Measurements from ENCODE around the gene SLC25A21.
"Not testable (repeated sequence)": the region's sequence is repeated elsewhere in the genome, so short reads cannot be mapped to it uniquely, and the experiment has no call there.

Gene SLC25A21

DNA sequence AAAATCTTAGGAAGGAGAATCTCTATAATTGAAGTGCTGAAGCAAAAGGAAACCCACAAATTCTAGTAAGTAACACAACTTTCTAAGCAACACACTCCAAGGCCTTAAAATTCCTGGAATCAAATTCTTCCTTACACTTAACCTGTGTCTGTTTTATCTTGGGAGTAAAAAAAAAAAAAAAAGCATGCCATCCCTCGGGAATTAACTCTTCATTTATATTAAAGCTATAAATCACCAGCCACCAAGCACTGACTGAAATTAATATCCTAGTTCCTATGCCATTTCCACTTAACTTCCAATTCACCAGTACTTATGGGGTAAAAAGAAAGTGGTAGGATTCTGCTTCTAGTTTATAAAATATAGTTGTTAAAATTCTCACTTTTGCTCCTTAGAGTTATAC, 238.1 kb downstream of the SLC25A21 start:
- DNase-seq (ENCODE audit: low read depth) = no peak
- H3K4me3 ChIP-seq (ENCODE audit: low read depth, low read length) = no peak overlapping the region

DNA sequence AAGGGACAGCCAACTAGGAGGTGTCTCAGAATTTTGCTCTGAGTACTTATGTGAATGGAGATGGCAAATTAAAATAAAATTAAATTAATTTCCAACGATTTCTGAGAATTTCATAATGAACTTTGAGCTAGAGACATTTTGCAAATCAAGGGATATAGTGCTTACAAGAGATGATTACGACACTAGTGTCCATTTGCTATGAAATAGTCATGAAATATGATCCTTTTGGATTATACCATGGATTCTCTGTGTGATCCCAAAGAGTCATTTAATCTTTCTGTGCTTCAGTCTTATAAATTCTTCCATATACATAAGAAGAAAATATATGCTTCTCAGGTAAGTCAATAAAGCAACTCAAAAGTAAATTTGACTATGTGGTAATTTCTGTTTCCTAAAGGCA, 240.6 kb downstream of the SLC25A21 start:
- no peak for DNase-seq (ENCODE audit: low read depth)
- H3K4me3 ChIP-seq (ENCODE audit: low read depth, low read length) = no peak overlapping the region

- no peak overlapping the region for H3K4me3 ChIP-seq (ENCODE audit: low read depth, low read length)
Measured at GRCh38 chr14:36928432-36928831, 244.0 kb downstream of the SLC25A21 start.

GRCh38 chr14:36925094-36925493, 247.3 kb downstream of the SLC25A21 start:
- DNase-seq (ENCODE audit: low read depth) = no peak
- H3K4me3 ChIP-seq (ENCODE audit: low read depth, low read length) = no peak overlapping the region

More at GRCh38 chr14:36928432-36928831, 244.0 kb downstream of the SLC25A21 start:
- no peak for DNase-seq (ENCODE audit: low read depth)

GRCh38 chr14:36916668-36917067, 255.7 kb downstream of the SLC25A21 start:
- no peak for DNase-seq (ENCODE audit: low read depth)
- no peak overlapping the region for H3K4me3 ChIP-seq (ENCODE audit: low read depth, low read length)

GRCh38 chr14:36915081-36915480, 257.3 kb downstream of the SLC25A21 start:
- DNase-seq (ENCODE audit: low read depth) = no peak

GRCh38 chr14:36910578-36910977, 261.8 kb downstream of the SLC25A21 start:
- DNase-seq (ENCODE audit: low read depth) = no peak
- no peak overlapping the region for H3K4me3 ChIP-seq (ENCODE audit: low read depth, low read length)

More at GRCh38 chr14:36915081-36915480, 257.3 kb downstream of the SLC25A21 start:
- no peak overlapping the region for H3K4me3 ChIP-seq (ENCODE audit: low read depth, low read length)

GRCh38 chr14:36905272-36905888, 267.0 kb downstream of the SLC25A21 start:
- DNase-seq (ENCODE audit: low read depth) = no peak
- no peak overlapping the region for H3K4me3 ChIP-seq (ENCODE audit: low read depth, low read length)

DNA sequence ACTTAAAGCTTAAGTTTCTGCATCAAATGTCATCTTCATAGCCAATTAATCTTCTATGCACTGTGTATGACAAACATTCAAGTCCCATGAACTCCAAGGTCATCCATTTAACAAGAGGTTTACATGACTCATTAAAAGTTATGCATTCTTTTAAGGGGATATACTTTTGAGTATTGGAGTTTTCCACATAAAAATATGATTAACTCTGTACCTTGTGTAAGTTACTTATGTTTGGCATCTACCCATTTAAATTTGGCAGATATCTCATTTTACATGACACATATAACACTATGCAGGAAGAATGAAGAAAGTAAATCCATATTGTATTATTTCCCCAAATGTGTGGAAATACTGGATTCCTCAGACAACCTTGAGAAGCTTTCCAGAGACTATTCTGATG, 270.5 kb downstream of the SLC25A21 start:
- DNase-seq (ENCODE audit: low read depth) = no peak
- H3K4me3 ChIP-seq (ENCODE audit: low read depth, low read length) = no peak overlapping the region

GRCh38 chr14:36900846-36901245, 271.6 kb downstream of the SLC25A21 start:
- no peak overlapping the region for H3K4me3 ChIP-seq (ENCODE audit: low read depth, low read length)
- DNase-seq (ENCODE audit: low read depth) = no peak

- DNase-seq (ENCODE audit: low read depth); H3K4me3 ChIP-seq (ENCODE audit: low read depth, low read length): not testable (repeated sequence)
Measured at GRCh38 chr14:36896300-36896699, 276.1 kb downstream of the SLC25A21 start.

- DNase-seq (ENCODE audit: low read depth) = no peak
- H3K4me3 ChIP-seq (ENCODE audit: low read depth, low read length) = no peak overlapping the region
Measured at GRCh38 chr14:36884049-36884448, 288.4 kb downstream of the SLC25A21 start.

DNA sequence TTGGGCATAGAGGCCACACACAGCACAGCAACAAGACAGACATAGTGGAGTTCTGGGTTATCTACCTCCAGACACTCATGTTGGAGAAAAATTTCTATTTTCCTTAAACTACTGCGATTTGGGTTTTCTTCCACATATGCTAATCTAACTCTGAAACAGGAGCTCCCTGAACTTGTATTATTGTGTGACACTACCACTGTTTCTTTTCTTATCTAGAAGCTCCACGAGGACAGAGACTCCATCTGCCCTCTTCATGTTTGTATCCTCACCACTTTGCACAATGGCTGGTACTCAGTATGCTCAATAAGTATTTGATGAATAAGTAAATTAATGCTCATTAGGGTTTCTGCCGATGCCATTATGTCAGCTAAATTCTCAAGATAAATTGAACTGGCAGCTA, 292.1 kb downstream of the SLC25A21 start:
- H3K4me3 ChIP-seq (ENCODE audit: low read depth, low read length) = no peak overlapping the region
- DNase-seq (ENCODE audit: low read depth) = no peak

DNA sequence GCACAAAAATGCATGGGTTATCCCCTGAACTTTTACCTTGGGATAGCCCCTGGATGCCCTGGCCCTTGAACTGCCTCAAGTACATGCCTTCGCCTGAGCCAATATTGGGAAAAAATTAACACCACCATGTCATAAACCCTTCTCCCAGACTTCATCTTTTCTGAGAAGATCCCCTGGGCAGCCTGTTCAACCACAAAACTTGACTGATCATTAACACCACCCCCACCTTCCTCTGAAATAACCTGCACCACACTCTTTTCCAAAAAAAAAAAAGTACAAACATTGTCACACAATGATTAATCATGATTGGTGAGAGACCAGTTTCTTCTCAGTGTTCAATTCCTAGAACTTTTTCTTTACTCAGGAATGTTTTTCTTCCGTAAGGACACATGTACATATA, 292.8 kb downstream of the SLC25A21 start:
- no peak overlapping the region for H3K4me3 ChIP-seq (ENCODE audit: low read depth, low read length)
- DNase-seq (ENCODE audit: low read depth) = no peak

DNA sequence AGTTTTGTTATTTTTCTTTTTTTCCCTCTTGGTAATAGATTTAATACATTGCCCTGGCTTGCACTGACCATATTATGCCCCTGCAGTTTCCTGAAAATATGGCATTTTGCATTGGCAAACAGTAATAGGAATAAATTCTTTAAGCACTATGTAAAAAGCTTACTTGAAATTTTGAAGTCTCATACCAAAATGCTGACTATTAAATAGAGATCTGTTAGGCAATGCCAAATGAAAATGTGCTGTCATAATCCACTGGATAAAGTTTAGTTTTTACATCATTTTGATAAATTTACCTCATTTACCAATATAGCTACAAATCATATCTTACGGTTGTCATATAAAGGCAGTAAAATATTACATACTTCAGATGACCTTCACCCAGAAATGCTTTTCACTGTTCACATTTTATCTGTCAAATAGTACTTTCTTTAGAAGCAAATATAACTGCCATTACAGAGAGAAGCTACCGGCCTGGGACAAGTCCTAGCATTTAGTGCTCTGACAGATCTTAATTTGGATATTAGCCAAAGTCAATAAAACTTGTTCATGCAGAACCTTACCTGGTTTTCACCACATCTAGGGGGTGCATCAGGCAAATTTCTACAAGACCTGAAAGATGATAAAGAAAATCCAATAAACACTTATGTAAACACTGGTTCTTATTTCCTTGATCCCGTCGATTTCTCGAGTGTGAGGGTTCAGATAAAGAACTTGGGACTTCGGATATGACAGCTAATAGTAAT, 297.8 kb downstream of the SLC25A21 start:
- DNase-seq (ENCODE audit: low read depth) = no peak
- no peak overlapping the region for H3K4me3 ChIP-seq (ENCODE audit: low read depth, low read length)

- no peak for DNase-seq (ENCODE audit: low read depth)
- no peak overlapping the region for H3K4me3 ChIP-seq (ENCODE audit: low read depth, low read length)
Measured at GRCh38 chr14:36870776-36871175, 301.6 kb downstream of the SLC25A21 start.

DNA sequence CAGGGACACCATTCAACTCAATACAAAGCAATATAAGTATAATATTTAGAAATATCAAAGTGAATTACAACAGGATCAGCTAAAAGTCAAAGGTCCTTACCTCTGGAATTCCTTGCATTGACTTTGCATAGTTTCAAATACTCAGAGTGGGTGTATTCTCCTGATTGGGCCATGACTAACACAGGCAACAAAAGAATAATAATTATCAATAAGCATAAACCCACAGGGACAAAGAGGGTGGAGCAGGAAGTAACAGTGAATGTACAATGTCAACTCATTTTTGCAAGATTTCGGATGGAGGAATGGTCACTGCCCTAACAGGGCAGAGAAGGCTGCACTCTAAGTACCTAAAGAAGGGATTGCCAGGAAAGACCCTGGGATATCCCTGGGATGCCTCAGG, 303.3 kb downstream of the SLC25A21 start:
- DNase-seq (ENCODE audit: low read depth) = no peak
- no peak overlapping the region for H3K4me3 ChIP-seq (ENCODE audit: low read depth, low read length)

GRCh38 chr14:36866867-36867266, 305.5 kb downstream of the SLC25A21 start:
- no peak for DNase-seq (ENCODE audit: low read depth)
- H3K4me3 ChIP-seq (ENCODE audit: low read depth, low read length) = no peak overlapping the region

GRCh38 chr14:36863271-36863670, 309.1 kb downstream of the SLC25A21 start:
- DNase-seq (ENCODE audit: low read depth) = no peak
- no peak overlapping the region for H3K4me3 ChIP-seq (ENCODE audit: low read depth, low read length)

DNA sequence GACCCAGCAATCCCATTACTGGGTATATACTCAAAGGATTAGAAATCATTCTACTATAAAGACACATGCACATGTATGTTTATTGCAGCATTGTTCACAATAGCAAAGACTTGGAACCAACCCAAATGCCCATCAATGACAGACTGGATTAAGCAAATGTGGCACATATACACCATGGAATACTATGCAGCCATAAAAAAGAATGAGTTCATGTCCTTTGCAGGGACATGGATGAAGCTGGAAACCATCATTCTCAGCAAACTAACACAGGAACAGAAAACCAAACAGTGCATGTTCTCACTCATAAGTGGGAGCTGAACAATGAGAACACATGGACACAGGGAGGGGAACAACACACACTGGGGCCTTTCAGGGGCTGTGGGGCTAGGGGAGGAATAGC, 310.2 kb downstream of the SLC25A21 start:
- H3K4me3 ChIP-seq (ENCODE audit: low read depth, low read length); DNase-seq (ENCODE audit: low read depth): not testable (repeated sequence)

DNA sequence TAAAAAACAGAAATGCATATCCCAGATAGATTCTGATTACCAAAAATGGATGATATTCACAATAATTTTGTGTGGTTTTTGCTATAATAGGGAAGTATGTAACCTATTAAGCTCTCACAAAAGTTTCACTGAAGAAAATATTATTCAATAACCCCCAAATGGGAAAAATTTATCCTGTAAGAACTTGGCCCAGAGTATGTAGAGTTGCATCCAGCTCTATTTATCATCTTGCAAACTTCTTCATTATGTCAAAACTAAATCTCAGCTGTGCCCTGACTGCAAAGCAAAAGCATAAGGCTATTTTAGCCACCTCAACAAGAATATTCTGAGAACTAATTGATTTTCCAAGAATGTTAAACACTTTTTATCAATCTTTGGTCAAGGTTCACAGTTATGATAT, 311.6 kb downstream of the SLC25A21 start:
- H3K4me3 ChIP-seq (ENCODE audit: low read depth, low read length) = no peak overlapping the region
- no peak for DNase-seq (ENCODE audit: low read depth)
